NOMO-1 treated with dmso at 0.1 percent for 144 hours (cell line): ENCODE data around the gene EIF5B.
"Not testable (repeated sequence)": the region's sequence is repeated elsewhere in the genome, so short reads cannot be mapped to it uniquely, and the experiment has no call there.

Experiments used
- DNase-seq: peaks from one replicate; lab custom pipeline; 2025; ENCODE audit not compliant: unreplicated experiment; lab: John Stamatoyannopoulos, UW

Gene EIF5B, protein sequence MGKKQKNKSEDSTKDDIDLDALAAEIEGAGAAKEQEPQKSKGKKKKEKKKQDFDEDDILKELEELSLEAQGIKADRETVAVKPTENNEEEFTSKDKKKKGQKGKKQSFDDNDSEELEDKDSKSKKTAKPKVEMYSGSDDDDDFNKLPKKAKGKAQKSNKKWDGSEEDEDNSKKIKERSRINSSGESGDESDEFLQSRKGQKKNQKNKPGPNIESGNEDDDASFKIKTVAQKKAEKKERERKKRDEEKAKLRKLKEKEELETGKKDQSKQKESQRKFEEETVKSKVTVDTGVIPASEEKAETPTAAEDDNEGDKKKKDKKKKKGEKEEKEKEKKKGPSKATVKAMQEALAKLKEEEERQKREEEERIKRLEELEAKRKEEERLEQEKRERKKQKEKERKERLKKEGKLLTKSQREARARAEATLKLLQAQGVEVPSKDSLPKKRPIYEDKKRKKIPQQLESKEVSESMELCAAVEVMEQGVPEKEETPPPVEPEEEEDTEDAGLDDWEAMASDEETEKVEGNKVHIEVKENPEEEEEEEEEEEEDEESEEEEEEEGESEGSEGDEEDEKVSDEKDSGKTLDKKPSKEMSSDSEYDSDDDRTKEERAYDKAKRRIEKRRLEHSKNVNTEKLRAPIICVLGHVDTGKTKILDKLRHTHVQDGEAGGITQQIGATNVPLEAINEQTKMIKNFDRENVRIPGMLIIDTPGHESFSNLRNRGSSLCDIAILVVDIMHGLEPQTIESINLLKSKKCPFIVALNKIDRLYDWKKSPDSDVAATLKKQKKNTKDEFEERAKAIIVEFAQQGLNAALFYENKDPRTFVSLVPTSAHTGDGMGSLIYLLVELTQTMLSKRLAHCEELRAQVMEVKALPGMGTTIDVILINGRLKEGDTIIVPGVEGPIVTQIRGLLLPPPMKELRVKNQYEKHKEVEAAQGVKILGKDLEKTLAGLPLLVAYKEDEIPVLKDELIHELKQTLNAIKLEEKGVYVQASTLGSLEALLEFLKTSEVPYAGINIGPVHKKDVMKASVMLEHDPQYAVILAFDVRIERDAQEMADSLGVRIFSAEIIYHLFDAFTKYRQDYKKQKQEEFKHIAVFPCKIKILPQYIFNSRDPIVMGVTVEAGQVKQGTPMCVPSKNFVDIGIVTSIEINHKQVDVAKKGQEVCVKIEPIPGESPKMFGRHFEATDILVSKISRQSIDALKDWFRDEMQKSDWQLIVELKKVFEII

DNA sequence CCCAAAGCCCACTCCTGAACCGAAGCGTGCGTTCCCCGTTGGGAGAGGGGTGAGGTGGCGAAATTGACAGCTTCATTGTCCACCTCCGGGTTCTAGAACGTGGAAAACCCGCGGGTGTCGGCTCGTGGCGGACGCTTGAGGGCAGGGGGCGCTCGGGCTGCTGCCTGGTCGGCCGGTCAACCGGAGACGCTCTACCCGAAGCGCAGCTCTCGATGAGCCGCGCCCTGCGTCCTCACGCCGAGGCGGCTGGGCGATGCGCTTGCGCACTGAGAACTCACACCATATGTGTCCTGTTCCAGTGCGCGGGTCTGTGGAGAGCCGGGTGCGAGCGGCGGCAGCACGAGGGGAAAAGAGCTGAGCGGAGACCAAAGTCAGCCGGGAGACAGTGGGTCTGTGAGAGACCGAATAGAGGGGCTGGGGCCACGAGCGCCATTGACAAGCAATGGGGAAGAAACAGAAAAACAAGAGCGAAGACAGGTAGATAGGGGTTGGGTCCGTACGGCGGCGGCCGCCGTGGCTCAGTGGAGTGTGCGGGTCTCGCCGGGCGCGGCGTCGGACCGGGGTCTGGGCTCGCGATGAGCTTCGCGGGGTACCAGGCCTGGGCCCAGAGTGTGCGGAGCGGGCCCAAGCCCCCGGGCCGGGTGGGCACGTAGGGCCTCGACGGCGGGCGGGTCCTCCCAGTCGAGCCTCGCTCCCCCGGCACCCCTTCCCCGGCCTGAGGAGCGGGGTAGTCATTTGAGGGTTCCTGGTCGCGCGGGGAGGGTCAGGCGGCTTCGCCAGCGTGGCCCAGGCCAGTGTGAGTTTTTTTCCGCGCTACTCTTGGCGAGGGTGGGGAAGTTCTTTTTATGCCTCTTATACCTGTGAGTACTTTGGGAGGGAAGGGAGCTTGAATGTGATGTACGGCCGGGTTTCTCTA lies at the start of gene EIF5B:
Gene EIF5B (plus strand): TSS at position 277 of the 916 bp plus-strand sequence. CDS start 166 bp downstream, at position 443.
- DNase-seq: peak; percentile 85

DNA sequence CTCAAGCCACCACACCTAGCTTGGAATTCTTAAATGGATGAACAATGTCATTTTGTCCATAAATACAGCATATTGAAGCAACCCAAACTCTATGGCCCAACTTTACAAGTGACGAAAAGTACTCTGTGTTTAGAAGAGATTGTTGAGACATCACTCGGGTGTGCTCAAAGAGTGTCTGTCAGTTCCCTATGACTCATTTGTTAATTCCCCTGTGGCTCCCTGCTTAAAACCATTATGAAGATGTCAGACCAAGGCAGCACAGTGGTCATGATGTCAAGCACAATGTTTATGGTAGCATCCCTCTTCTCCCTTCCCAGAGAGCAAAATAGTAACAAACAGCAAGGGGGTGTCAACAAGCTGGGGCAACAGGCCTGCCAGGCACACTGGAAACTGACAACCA lies 39.2 kb upstream of the EIF5B start:
- no peak for DNase-seq

DNA sequence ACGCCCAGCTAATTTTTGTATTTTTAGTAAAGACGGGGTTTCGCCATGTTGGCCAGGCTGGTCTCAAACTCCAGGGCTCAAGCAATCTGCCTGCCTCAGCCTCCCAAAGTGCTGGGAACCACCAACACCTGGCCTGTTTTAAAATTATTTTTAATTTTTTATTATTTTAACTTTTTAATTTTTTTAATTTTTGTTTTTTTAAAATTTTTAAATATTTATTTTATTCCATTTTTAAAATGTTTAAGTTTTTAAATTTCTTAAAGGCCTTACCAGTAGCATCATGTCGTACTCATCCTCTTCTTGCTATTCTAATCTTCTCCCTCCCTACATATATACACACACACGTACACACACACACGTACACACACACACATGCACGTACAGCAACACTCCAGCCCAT lies 37.6 kb upstream of the EIF5B start:
- DNase-seq: no peak

DNA sequence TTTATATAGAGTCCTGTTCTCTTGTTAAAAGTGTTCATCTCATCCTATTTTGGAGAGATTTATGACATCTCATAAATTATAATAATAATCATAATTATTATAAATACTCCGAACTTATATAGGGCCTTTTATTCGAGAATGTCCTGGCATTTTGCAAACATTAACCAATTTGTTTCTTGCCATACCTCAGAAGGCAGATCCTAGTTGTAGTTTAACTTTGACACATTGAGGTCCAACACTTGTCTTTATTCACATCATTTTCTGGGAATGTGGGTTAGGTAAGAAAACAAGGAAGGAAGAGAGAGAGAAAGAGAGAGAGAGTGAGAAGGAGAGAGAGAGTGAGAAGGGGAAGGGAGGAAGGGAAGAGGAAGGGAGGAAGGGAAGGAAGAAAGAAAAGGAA lies 36.1 kb upstream of the EIF5B start, which contains the start of gene LYG1:
Gene LYG1 (minus strand): TSS at position 101 of the 400 bp plus-strand sequence. CDS start 5,527 bp downstream, outside the sequence.
- not testable (repeated sequence) for DNase-seq

DNA sequence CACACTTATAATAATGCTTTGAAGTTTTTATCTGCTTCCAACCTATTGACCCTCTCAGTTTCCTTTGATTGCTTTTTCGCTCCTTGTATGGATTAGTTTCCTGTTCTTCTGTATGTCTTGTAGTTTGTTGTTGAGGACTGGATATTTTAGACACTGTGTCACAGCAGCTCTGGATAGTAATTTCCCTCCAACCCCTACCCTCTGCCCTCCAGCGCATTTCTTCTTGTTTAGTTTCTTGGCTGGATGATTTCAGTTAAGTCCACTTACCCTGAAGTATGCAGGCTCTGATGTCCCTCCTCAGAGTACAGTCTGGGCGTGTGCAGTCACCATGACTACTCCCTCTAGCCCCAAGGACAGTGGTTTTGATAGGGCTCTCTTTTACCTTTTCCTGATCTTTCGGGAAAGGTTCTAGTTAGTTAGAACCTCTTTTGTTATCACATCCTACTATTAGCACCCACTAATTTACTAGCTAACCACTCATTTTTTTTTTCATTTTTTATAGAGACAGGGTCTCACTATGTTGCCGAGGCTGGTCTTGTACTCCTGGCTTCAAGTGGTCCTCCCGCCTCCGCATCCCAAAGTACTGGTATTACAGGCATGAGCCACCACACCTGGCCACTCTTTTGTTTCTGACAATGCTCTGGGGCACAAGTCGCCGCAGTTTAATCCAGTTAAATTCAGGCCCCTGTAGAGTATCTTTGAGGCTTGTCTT lies 19.9 kb upstream of the EIF5B start:
- DNase-seq: no peak

DNA sequence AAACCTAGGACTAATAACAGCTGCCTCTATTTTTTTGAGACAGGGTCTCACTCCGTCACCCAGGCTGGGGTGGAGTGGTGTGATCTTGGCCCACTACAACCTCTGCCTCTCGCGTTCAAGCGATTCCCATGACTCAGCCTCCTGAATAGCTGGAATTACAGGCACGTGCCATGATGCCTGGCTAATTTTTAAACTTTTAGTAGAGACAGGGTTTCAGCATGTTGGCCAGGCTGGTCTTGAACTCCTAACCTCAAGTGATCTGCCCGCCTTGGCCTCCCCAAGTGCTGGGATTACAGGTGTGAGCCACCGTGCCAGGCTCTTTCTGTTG lies 19.4 kb upstream of the EIF5B start:
- not testable (repeated sequence) for DNase-seq

DNA sequence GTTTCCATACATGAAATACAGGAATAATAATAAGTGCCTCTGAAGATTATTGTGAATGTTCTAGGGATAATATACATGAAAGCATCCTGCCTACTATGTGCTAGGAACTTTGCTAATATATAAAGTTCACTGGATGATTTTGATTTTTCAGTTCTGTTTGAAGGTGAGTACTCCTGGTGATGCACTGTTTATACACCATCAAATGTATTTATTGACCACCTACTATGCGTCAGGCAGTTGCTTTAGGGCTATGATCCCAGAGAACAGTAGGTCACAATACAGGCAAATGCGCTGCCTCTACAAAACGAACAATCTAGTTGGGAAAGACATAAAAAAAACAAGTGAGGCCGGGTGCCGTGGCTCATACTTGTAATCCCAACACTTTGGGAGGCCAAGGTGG lies 11.8 kb upstream of the EIF5B start:
- no peak for DNase-seq

DNA sequence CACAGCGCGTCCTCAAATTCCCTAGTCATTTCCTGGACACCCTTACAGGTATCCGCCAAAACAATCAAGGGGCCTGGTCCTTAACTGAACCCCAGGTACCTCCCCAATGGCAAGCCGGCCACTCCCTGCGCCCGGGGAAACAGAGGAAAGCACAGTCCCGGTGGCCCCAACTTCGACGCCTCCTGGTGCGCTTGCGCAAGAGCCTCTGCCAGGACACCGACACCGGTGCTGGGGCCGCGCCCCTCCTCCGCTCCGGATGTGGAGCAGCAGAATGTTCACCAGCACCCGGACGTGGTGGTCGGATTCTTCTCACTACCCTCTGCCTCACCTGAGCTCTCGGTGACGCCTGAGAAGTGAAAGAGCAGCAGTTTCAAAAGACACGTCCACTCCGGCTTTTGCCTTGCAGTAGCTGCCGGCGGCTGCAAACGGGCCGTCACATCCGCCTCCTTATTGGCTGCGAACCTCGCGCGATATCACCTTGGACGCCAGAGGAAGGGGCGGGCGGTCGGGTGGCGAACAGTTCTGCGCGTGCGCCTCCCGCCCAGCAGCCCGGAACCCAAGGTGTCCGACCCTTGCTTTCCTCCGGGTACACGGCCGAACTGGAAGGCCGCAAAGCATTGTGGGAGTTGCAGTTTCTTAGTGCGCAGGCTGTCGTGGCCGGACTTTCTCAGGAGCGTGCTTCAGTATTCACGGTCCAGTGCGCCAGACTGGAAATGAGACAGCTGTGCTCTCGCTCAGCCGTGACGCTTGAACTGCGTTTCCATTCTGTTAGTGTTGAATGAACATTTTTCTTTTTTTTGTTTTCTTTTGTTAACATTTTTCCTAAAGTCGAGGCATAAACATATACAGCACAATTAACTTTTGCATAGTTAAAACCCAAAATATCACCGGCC lies 1.0 kb upstream of the EIF5B start, which contains the start of gene TXNDC9:
Gene TXNDC9 (minus strand): TSS at position 423 of the 893 bp plus-strand sequence. CDS start 3,123 bp downstream, outside the sequence.
- peak; percentile 99 for DNase-seq

DNA sequence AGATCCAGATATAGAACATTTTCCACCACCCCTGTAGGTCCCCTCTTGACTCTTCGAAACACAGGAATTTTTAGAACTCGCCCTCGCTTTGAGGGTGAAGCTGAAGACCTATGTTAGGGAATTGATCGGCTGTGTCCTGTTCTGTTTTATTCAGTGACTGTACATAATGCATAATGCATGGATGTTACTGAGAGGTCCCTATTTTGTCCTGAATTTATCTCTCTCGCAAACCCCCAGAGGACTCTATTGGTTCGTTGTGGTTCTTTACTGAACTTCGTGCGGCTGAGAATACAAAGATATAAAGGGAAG lies 431 bp upstream of the EIF5B start:
- no peak for DNase-seq

DNA sequence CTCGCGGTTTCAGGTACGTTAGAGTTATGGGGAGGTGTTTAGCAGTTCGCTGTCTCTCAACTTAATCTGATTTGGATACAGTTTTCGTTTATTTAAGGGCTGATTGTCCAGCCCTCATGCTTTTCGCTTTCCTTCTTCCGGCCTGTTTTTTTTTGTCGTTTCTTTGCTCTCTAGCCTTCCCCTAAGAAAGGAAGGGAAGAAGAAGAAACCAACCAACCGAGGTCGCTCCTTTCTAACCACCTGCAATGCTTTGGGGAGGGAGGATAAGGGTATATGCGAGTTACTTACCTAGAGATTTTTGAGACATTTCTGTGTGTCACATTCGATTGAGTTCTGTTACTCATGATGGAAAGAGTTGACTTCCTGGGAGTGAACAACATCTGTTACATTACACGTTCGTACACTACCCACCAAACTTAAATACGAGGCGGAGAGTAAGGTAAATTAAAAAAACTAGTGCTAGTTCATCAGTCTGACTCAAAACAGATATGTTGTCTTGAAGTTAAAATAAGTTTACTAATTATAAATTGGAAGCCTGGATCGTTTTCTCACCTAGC lies 918 bp downstream of the EIF5B start:
- DNase-seq: no peak

DNA sequence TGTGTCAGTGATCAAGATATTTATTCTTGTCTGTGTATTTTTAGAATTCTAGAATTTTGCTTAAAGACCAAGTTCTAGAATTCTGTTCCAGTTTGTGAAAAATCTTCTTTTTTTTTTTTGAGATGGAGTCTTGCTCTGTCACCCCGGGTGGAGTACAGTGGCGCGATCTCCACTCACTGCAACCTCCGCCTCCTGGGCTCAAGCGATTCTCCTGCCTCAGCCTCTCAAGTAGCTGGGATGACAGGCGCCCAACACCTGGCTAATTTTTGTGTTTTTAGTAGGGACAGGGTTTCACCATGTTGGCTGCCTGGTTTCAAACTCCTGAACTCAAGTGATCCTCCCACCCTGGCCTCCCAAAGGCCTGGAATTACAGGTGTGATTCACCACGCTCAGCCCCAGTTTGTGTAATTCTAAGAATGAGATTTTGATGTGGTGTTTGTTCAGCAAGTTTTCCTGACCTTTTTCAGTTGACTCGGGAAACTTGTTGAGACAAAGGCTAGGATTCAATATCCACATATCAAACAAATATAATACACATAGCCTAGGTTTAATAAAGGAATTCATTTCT lies 3.6 kb downstream of the EIF5B start:
- no peak for DNase-seq

DNA sequence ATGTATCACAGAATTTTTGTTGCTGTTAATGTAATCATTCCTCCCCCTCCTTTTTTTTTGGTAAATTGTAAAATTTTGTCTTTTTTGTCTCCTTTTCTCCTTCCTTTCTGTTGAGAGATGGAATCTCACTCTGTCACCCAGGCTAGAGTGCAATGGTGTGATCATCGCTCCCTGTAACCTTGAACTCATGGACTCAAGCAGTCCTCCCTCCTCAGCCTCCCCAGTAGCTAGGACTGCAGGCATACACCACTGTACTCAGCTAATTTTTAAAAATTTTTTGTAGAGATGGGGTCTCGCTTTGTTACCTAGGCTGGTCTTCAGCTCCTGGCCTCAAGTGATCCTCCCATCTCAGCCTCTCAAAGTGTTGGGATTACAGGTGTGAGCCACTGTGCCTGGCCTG lies 5.3 kb downstream of the EIF5B start:
- no peak for DNase-seq

DNA sequence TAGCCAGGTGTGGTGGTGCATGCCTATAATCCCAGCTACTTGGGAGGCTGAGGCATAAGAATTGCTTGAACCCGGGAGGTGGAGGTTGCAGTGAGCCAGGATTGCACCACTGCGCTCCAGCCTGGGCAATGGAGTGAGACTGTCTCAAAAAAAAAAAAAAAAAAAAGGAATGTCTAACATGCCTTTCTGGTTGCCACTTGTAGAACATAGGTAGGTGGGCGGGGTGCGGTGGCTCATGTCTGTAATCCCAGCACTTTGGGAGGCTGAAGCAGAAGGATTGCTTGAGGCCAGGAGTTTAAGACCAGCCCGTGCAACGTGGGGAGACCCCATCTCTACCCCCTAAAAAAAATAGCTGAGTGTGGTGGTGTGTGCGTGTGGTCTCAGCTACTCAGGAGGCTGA lies 8.3 kb downstream of the EIF5B start:
- not testable (repeated sequence) for DNase-seq

DNA sequence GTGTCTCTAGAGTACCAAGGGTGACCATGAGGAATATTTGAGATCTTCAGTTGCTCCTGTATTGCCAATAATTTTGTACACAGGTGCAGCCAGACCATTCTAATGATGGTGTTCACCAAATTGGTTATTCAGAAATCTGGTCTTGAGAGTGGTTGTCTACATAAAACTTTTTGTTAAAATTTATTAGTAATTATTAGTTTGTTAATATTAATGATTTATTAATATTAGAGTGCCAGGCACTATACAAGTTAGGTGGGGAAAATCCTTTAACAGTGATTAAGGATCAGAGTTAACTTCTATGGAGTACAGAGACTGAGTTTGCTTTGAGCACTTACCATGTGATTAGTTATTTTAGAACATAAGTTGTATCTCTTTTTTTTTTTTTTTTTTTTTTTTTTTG lies 9.0 kb downstream of the EIF5B start:
- DNase-seq: no peak

DNA sequence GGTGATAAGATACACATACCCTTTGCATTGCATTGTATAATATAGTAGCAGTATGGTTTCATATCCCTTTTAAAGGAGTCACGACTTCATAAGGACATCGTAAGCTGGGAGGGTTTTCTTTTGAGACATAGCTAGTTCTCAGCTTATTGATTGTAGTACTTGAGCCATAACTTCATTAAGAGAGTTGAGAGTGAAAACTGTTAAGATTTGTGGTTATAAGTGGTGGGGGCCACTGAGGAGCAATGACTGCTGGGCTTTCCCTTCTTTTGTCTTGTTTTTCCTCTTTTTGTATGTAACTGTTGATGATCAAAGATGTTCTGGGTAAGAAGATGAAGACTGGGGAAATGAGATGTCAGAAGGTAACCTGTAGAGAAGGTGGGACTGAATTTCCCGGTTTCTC lies 11.0 kb downstream of the EIF5B start:
- DNase-seq: no peak

DNA sequence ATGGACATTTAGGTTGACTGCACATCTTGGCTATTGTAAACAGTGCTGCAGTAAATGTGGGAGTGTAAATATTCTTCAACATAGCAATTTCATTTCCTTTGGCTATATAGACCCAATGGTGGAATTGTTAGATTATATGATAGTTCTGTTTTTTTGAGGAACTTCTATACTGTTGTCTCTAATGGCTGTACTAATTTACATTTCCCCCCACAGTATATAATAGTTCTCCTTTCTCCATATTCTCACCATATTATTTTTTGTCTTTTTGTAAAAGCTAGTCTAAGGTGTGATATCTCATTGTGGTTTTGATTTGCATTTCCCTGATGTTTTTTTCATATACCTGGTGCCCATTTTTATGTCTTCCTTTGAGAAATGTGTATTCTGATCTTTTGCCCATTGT lies 13.0 kb downstream of the EIF5B start:
- no peak for DNase-seq

DNA sequence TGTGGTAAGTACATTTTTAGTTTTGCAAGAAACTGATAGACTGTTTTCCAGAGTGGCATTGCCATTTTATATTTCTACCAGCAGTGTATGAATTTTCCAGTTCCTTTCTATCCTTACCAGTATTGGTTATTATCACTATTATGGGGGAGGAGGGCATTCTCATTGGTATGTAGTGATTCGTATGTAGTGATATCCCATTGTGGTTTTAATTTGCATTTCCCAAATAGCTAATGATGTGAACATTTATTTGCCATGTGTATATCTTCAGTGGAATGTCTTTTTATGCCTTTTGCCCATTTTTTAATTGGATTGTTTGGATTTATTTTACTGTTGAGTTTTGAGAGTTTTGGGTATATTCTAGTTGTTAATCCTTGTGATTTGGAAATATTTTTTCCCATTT lies 16.9 kb downstream of the EIF5B start:
- no peak for DNase-seq

DNA sequence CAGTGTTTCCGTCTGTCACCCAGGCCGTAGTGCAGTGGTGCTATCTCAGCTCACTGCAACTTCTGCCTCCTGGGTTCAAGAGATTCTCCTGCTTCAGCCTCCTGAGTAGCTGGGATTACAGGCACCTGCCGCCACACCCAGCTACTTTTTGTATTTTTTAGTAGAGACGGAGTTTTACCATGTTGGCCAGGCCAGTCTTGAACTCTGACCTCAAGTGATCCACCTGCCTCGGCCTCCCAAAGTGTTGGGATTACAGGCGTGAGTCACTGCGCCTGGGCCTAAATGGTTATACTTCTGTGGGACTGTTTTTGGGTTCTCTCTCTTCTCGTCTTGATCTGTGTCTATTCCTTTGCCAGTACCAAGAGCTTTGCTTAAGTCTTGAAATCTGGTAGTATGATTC lies 17.6 kb downstream of the EIF5B start:
- DNase-seq: not testable (repeated sequence)
